GM12875 (cell line): Measurements from ENCODE around the gene SEMA4D.

Experiments used
- H3K4me3 ChIP-seq: one replicate; pipeline ENCODE4 v1.5.1; 2011; ENCODE audit warnings: low read depth, low read length, control low read depth
- TF ChIP-seq, protein P1 (sequence below): IDR thresholded peaks from 2 replicates; pipeline ENCODE4 v1.5.1; 2011; ENCODE audit warnings: low read depth, mild to moderate bottlenecking, control low read depth, inconsistent platforms, low read length, moderate library complexity, borderline replicate concordance; ENCODE audit not compliant: insufficient read depth

The SEMA4D gene

DNA sequence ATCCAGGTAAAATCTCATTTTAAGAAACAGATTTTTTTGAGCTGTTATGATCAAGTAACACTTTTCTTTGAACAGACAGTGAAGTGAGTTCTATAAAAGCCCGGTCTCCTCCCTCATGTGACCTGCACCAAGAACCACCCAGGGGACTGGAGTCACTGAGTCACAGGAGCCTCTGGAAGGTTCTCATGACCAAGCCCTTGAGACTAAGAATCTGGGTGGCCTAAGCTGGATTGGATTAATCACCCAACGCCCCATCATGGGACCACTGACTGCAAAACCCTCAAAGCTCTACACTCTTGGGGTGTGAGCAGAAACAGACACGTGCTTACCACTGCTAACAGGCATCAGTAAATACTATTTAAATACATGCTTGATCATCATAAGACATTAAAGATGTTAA, 131.2 kb downstream of the SEMA4D start:
- H3K4me3 ChIP-seq, result no peak overlapping the region
- TF ChIP-seq, protein P1, sequence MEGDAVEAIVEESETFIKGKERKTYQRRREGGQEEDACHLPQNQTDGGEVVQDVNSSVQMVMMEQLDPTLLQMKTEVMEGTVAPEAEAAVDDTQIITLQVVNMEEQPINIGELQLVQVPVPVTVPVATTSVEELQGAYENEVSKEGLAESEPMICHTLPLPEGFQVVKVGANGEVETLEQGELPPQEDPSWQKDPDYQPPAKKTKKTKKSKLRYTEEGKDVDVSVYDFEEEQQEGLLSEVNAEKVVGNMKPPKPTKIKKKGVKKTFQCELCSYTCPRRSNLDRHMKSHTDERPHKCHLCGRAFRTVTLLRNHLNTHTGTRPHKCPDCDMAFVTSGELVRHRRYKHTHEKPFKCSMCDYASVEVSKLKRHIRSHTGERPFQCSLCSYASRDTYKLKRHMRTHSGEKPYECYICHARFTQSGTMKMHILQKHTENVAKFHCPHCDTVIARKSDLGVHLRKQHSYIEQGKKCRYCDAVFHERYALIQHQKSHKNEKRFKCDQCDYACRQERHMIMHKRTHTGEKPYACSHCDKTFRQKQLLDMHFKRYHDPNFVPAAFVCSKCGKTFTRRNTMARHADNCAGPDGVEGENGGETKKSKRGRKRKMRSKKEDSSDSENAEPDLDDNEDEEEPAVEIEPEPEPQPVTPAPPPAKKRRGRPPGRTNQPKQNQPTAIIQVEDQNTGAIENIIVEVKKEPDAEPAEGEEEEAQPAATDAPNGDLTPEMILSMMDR, result no peak

DNA sequence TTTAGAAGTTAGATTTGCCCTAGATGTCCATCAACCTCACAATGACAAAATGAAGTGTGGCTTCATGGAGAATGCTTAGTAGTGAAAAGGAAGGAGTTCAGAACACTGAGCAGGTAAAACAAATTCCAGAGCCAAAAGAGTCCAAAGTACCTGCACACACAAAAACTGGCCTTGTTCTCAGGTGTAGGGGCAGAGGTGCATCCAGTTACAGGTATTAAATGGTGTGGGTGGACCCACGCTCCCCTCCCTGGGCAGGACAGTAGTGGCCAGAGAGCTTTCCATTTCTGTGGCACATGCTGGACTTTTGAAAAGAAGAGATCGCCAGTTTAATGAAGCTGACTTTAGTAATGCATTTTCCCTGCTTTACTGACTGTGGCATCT, 132.4 kb downstream of the SEMA4D start:
- no peak overlapping the region for H3K4me3 ChIP-seq
- TF ChIP-seq, protein P1, result no peak

DNA sequence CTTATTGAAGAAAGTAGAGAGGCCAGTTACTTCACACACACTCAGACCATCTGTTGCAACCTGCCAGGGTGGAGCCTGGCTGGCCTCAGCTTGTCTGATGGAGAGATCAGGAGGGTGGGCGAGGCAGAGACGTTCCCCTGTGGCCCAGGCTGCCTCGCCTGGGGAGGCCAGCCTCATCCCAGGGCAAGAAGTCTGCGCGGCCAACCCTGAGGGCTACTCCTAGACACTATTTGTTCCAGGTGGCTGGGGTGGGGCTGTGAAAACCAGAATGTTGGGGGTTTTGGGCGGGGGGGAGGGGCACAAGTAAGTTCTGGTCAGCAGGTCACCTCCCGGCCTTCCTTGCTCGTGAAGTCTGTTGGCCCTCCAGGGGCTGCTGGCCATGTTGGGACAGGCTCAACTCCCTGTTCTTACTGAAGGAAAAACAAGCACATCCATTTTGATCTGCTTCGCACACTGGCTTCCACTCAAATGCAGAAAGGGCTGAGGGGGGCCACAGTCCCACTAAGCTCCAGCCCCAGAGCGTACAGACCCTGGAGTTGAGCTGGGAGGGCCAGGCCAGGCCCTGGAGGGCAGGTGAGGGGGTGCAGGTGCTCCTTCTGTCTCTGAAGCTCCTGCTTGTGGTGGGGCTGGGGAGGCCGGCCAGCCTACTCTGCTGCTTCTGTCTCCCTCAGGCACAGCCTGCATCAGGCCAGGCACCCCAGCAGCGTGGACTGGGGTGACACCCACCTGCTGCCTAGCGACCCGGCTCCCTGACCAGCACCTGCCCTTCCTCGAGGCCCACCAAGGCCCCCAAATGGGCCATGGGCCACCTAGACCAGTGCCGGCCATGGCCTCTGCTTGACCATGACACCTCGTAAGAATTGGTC, 133.0 kb downstream of the SEMA4D start:
- no peak overlapping the region for H3K4me3 ChIP-seq
- TF ChIP-seq, protein P1, result no peak

DNA sequence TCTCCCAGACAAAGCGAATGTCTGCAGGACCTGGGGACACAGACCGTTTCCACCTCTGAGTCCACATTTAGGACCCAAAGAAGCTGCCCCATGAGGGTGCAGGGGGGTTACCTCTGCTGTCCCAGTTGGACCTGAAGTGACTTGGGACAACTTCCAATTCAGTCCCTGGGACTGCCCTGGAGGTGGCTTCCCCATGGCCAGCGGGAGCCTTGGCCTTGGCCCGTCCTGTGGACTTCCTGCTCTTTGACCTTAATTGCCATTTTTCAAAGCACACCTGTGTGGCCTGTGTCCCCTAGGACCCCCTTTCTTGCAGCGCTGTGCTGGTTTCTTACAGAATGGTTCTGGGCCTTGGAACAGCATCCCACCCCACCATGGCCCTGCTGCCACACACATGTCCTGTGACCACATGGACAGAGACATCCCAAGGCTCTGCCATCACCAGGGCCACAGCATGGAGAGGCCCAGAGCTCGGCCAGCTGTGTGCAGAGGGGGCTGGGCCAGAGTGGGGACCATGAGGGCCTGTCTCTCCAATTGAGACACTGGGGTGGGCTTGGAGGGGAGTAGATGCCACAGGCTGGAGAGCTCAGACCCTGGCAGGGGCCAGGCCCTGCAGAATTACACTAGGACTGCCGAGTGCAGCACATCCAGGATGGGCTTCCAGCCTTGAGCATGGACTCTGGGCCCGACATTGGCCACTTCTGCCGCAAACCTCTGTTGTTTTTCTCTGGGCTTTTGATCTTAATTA, 133.8 kb downstream of the SEMA4D start:
- no peak overlapping the region for H3K4me3 ChIP-seq
- TF ChIP-seq, protein P1, result no peak

DNA sequence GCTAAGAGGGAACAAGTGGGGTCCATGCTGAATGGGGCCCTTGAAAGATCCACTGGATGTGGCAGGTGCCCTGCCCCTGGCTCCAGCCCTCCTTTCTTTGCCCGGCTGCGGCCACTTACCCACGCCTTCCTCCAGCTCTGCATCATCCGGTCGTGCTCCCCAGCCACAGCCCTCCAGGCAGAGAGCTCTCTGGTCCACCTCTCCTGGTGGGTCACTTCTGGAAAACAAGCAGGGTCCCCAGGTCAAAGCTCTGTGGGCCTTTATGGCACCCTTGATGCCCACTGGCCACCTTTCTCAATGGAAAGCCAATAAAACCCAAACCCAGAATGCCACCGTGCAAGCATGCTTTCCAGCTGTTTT, 134.6 kb downstream of the SEMA4D start:
- TF ChIP-seq, protein P1, result no peak
- no peak overlapping the region for H3K4me3 ChIP-seq

DNA sequence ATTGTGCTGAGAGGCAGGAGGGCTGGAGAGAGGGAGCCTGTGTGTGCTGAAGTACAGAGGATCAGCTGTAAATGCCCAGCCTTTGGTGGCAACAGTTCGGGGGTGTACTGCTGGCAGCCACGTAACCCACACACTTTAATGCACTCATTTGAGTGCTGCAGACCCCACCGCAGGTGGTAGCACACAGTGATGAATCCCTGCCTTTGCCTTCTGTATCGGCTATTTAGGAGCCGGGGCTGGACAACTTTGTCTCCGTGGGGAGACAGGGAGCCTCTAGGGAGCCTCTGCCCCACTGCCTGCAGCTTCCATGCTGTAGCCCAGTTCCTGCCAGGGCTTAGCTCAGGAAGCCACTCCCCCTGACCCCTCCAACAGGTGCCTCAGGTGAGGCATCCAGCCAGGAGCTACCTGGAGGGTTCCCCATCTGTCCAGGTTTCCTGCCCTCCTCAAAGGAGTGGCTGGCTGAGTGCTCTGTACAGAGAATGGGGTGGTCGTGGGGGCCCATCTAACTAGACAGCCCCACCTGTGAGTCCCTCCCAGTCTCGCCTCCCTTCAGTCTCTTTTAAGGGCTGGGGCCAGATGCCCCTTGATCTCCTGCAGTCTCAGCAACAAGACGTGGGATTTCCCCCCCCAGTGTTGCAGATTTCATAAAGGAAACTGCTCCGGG, 135.1 kb downstream of the SEMA4D start:
- no peak overlapping the region for H3K4me3 ChIP-seq
- TF ChIP-seq, protein P1, result no peak
